ENCODE measurements around the gene CYP51A1. TPM values are rescaled to one million over a fixed set of nuclear protein-coding genes. Genes with fewer than 3 reads are reported as not detected.

Gene CYP51A1
- total and polyA plus RNA-seq, 2 of the 13 experiments (the other 11 are each of a cell fraction or from before 2014, with no cell fraction given) = 15.4 to 260 TPM

- no peak for TF ChIP-seq ZBTB40 (IDR thresholded peaks at IDR 0.05)
- 0 out of 2 replicates have a peak, but pooled peaks have one; percentile 26 for TF ChIP-seq ZBTB40 (CRISPR knock-in tag; IDR thresholded peaks at IDR 0.05)
- TF ChIP-seq SPEN (CRISPR knock-in tag; IDR thresholded peaks at IDR 0.05; ENCODE audit: low read depth) = peak; percentile 72
- 0 out of 2 replicates have a peak, but pooled peaks have one; percentile 27 for TF ChIP-seq ZNF292 (CRISPR knock-in tag; IDR thresholded peaks at IDR 0.05; ENCODE audit: borderline replicate concordance, low read depth)
- no peak for TF ChIP-seq STAT6 (CRISPR knock-in tag; IDR thresholded peaks at IDR 0.05; ENCODE audit: borderline replicate concordance)
- TF ChIP-seq E2F5 (CRISPR knock-in tag; conservative IDR thresholded peaks at IDR 0.05) = no peak
- no peak for TF ChIP-seq ZHX2 (IDR thresholded peaks at IDR 0.05; ENCODE audit: low read depth)
- TF ChIP-seq ZHX2 (CRISPR knock-in tag; IDR thresholded peaks at IDR 0.05; ENCODE audit: borderline replicate concordance) = no peak
Observed at GRCh38 chr7:92178928-92179924, 44.9 kb upstream of the CYP51A1 start, which contains the start of gene LRRD1 (continued).

Data from HepG2 (cell line).